HG03457 (cell line): ENCODE results near the gene OR8B4.
"Not testable (repeated sequence)": the region's sequence is repeated elsewhere in the genome, so short reads cannot be mapped to it uniquely, and the experiment has no call there.

ENCODE experiments used
- ATAC-seq: cut with Tn5 transposase; IDR thresholded peaks from one replicate; pipeline ENCODE4 v1.9.1; 2021; ENCODE audit warnings: moderate number of reproducible peaks; ENCODE audit not compliant: unreplicated experiment

OR8B4 gene

GRCh38 chr11:124424384-124424921, at the start of gene OR8B4:
TSS of gene OR8B4 (minus strand) at chr11:124424871. CDS start at chr11:124424871, 0 bp downstream.
- ATAC-seq: no peak

- ATAC-seq: no peak
Measured at GRCh38 chr11:124474079-124474478, 49.4 kb upstream of the OR8B4 start.

DNA sequence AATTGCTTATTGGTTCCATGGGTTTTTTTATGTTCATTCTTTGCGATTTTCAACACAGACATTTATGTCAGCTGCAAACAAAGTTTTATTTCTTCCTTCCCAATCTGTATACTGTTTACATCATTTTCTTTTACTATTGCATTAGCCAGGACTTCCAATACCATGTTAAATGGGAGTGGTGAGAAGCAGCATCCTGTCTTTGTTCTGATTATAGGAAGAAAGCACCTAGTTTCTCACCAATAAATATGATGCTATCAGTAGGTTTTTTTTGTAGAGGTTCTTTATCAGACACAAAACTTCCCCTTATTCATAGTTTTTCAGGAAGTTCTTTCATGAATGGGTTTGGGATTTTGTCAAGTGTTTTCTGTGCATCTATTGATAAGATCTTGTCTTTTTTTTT, 48.8 kb upstream of the OR8B4 start:
- ATAC-seq: no peak

- ATAC-seq: no peak
Measured at GRCh38 chr11:124470561-124471227, 46.0 kb upstream of the OR8B4 start.

DNA sequence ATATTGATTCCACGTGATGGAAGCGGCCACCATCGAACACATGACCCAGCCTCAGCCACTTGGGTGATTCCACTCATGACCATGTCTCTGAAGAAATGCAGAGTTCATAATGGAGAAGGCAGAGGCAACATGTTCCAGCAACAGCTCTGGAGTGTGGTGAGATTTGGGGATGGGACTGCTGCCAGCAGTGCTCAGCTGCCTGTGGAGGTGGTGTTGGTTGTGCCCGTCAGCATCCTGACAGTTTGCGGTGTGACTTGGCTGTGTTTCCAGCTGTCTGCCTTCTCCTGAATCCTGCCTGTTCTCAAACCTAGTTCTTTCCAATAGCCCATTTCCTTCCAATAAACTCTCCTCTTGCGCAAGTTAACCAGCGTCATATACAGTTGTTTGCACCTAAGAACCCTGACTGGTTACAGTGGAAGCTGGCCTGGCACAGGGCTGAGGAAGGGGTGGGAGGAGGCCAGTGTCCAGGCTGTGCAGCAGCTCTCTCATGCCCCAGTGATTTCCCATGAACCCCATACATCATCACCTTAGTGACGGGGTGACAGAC, 42.8 kb upstream of the OR8B4 start:
- no peak for ATAC-seq

GRCh38 chr11:124465368-124465767, 40.7 kb upstream of the OR8B4 start:
- ATAC-seq: no peak

- ATAC-seq: no peak
Measured at GRCh38 chr11:124463990-124464389, 39.3 kb upstream of the OR8B4 start.

GRCh38 chr11:124463324-124463723, 38.7 kb upstream of the OR8B4 start:
- no peak for ATAC-seq

- no peak for ATAC-seq
Measured at GRCh38 chr11:124460459-124460858, 35.8 kb upstream of the OR8B4 start.

DNA sequence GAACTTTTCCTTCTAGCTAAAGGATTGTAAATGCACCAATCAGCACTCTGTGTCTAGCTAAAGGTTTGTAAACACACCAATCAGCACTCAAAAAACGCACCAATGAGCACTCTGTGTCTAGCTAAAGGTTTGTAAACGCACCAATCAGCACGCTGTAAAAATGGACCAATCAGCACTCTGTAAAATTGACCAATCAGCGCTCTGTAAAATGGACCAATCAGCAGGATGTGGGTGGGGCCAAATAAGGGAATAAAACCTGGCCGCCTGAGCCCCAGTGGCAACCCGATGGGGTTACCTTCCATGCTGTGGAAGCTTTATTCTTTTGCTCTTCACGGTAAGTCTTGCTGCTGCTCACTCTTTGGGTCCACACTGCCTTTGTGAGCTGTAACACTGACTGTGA, 34.7 kb upstream of the OR8B4 start:
- ATAC-seq: not testable (repeated sequence)

DNA sequence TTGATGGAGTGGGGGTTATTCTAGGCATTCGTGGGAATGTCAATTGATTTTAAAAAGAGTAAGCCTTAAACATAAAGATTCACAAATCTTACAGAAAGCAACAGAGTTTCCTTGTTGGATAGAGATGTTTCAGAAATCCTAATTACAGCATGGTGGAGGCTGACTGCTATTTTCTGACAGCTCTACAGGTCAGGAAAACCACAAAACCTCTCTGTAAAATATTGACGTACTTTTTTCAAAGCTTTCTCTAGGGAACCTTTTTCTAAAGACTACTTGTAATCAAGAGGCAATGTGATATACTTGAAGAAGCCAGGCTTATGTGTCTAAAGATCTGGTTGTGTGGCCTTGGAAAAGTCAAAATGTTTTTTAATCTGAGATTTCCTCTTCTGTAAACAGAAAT, 29.9 kb upstream of the OR8B4 start:
- ATAC-seq: no peak

- no peak for ATAC-seq
Measured at GRCh38 chr11:124446916-124447315, 22.2 kb upstream of the OR8B4 start.

- ATAC-seq: no peak
Measured at GRCh38 chr11:124445646-124446150, 21.0 kb upstream of the OR8B4 start, which contains the start of gene OR8B8. TSS of gene OR8B8 (minus strand) at chr11:124445696. CDS start at chr11:124441085, 4,611 bp downstream.

DNA sequence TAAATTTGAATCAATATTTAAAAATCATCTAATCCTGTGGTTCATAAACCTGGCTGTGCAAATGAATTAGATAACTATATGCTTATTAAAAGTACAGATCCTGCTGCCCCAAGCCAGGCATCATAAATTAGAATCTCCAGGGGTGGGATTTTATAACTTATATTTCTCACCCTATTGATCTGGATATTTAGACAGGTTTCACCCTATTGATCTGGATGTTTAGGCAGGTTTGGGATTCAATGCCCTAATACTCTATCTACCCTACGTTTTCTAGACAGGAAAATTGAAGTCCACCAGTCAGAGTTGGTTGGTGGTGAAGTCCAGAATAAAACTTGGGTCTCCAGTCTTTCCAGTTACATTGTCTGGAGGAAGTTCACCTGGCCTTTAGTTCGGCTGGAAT, 18.2 kb upstream of the OR8B4 start:
- no peak for ATAC-seq

DNA sequence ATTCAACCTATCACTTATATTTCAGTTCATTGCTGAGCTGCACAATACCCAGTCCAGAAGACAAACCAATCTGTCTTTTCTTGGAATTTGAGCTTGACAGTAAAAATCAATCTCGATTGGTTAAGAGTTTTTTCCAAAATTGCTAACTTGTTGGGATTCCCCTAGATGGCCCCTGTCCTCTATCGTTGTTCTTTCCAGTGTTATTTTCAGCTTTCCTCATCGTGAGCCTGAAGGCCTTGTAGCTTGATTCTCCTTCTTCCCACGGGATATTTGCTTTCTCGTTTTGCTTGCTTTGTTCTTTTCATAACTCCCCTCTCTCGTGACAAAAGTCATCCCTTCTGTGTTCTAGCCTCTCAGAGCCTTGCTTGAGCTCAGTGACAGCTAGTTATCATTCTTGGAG, 17.8 kb upstream of the OR8B4 start:
- no peak for ATAC-seq

DNA sequence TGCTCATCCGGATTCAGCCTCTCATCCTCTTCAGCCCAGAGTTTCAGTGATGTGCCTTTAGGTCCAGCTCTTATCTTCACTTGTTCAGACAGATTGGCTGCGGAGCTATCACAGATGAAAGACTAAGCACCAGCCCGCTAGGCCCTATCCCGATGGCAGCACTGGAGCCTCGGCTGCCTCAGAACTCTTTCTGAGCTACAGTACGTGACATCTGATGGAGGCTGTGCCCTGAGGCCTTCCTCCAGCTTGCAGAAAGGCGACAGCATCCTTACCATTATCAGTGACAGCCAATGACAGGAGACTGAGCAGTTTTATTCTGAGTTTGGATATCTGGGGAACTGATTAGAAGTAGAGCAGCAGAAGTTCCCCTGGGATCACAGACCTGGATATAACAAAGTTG, 16.8 kb upstream of the OR8B4 start:
- ATAC-seq: no peak

GRCh38 chr11:124441081-124441480, 16.4 kb upstream of the OR8B4 start:
- ATAC-seq: no peak

DNA sequence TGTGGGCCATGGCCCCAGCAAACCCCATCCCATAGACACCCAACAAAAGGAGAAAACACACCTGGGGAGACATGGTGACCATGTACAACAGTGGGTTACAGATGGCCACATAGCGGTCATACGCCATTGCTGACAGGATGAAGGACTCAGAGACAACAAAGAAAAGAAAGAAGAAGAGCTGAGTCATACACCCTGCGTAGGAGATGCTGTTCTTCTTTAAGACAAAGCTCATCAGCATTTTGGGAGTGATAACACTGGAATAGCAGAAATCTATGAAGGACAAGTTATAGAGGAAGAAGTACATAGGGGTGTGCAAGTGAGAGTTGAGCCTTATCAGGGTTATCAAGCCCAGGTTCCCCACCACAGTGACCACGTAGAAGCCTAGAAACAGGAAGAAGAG, 15.9 kb upstream of the OR8B4 start:
- ATAC-seq: no peak

GRCh38 chr11:124434699-124435098, 10.0 kb upstream of the OR8B4 start:
- ATAC-seq: no peak

- ATAC-seq: no peak
Measured at GRCh38 chr11:124429599-124429998, 4.9 kb upstream of the OR8B4 start.

DNA sequence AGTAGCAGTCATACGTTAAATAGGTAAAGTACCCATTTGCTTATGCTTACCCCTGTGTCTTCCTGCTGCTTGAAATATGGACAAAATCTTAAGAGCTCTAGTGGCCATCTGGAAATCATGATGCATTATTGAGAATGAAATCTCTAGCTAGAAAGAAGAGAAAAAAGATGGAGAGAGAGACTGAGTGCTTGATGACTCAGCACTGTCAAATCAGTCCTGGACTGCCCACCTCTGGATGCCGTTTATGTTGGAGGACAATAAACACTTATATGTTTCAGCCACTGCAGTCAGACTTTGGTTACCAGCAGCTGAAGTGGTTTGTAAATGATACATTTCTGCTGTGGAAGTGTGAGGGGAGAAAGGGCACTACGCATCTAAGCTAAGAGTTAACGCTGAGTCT, 3.6 kb downstream of the OR8B4 start:
- no peak for ATAC-seq

DNA sequence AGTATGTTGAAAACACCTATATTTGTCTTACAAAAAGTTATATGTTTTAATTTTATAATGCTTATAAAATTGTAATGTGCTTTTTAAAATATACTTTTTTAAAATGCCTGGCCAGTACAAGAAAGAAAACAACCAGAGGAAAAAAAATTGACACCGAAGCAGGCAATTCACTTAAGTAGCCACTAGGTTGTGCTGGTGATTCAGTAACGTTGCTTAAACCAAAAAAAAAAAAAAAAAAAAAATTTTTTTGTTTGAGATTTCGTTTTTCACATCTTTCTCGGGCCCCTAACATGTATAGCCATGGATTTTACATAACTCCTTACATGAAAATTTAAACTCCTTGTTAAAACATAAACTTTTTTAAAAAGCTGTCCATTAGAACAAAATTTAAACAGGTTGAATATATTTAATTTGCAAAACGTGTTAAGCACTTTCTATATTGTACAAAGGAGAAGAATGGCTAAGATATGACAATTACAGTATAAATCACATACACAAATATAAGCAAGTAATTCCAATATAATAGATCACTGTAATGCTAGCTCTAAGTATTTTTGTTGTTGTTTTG, 9.2 kb downstream of the OR8B4 start:
- ATAC-seq: no peak
